K562 (cell line): Measurements from ENCODE around the gene SPTBN4. TPM values are rescaled to one million over a fixed set of nuclear protein-coding genes. Genes with fewer than 3 reads are reported as not detected.

Source experiments
- ATAC-seq: fragments of 200-7000 bp; cut with Tn5 transposase; 3 replicates; pipeline ENCODE4 v1.9.1; 2020; ENCODE audit warnings: moderate library complexity
- BruUV-seq: library from RNA; stranded (reverse); fragments of 400-500 nt; replicated peaks from 2 replicates; lab custom pipeline; 2021; lab: Mats Ljungman, UMichigan
- CTCF ChIA-PET: fragments of 300-600 bp; formaldehyde crosslinking; extraction: SDS; loops from one replicate; lab custom pipeline; 2021; ENCODE audit warnings: low intra/inter-chr PET ratio; lab: Yijun Ruan, JAX
- POLR2A ChIA-PET: fragments of 300-600, 350-650 bp; sonication (Branson Sonifier 250); formaldehyde crosslinking; extraction: SDS; loops from one replicate; lab custom pipeline; 2021; ENCODE audit warnings: antibody characterized with exemption, inconsistent platforms; lab: Yijun Ruan, JAX
- DNase-seq, 4 experiments: peaks; one replicate each; pipeline versions ENCODE4 v3.0.0 to v3.0.0-alpha.2; 2011 to 2018; ENCODE audit warnings: low spot score in 3 of 4, mixed read lengths in 3 of 4; ENCODE audit errors: extremely low read depth in 1 of 4
- FAIRE-seq: peaks from 2 replicates; lab custom pipeline; 2011; peaks lifted over from hg19 to GRCh38; lab: Jason Lieb, UNC
- H2AFZ ChIP-seq: 2 replicates; pipeline ENCODE4 v1.6.0; 2011; ENCODE audit warnings: low read depth, low read length, control low read depth, inconsistent platforms
- H3K27ac ChIP-seq: fragments of 200-600 bp; 3 replicates; pipeline ENCODE4 v1.8.0; 2011; ENCODE audit warnings: low read depth, mild to moderate bottlenecking, control low read depth, inconsistent platforms, low read length, moderate library complexity, mixed read lengths; ENCODE audit errors: extremely low read depth
- H3K27me3 ChIP-seq, 2 experiments: fragments of 300-600 bp in 1 of 2; 2 replicates in 1 of 2; 3 replicates in 1 of 2; pipeline versions ENCODE4 v1.6.0 to v1.8.0; 2011; ENCODE audit warnings: inconsistent platforms in 2 of 2, low read length in 2 of 2, mild to moderate bottlenecking in 1 of 2, mixed read lengths in 1 of 2, moderate library complexity in 1 of 2; ENCODE audit not compliant: control insufficient read depth in 2 of 2, insufficient read depth in 2 of 2
- H3K36me3 ChIP-seq: fragments of 300-600 bp; 3 replicates; pipeline ENCODE4 v1.8.0; 2011; ENCODE audit warnings: mild to moderate bottlenecking, low read length, inconsistent platforms; ENCODE audit not compliant: control insufficient read depth, insufficient read depth
- H3K4me1 ChIP-seq, 2 experiments: fragments of 200-600 bp in 1 of 2; replicated peaks in 1 of 2; 2 replicates in 1 of 2; 3 replicates in 1 of 2; pipeline versions ENCODE4 v1.5.1 to v1.8.0; 2011; ENCODE audit warnings: inconsistent platforms in 2 of 2, low read length in 2 of 2, mild to moderate bottlenecking in 1 of 2, mixed read lengths in 1 of 2, moderate library complexity in 1 of 2; ENCODE audit not compliant: control insufficient read depth in 2 of 2, insufficient read depth in 2 of 2
- H3K4me2 ChIP-seq: 2 replicates; pipeline ENCODE4 v1.6.1; 2011; ENCODE audit warnings: low read length, control low read depth, inconsistent platforms, mixed read lengths; ENCODE audit not compliant: insufficient read depth
- H3K4me3 ChIP-seq: fragments of 200-600 bp; sonication (generic), shearing (Covaris generic); 2 replicates; pipeline ENCODE4 v1.5.1; 2016; ENCODE audit warnings: control low read depth, inconsistent platforms
- H3K79me2 ChIP-seq: fragments of 200-600 bp; 3 replicates; pipeline ENCODE4 v1.8.0; 2011; ENCODE audit warnings: low read length, inconsistent platforms; ENCODE audit not compliant: control insufficient read depth, insufficient read depth
- H3K9ac ChIP-seq, 2 experiments: 2 replicates each; pipeline versions ENCODE4 v1.6.0 to v1.6.1; 2011; ENCODE audit warnings: low read depth in 2 of 2, low read length in 2 of 2, control low read depth in 1 of 2, inconsistent platforms in 1 of 2, mild to moderate bottlenecking in 1 of 2, mixed read lengths in 1 of 2; ENCODE audit not compliant: insufficient read depth in 1 of 2
- H3K9me1 ChIP-seq: one replicate; pipeline ENCODE4 v1.6.0; 2011; ENCODE audit warnings: inconsistent platforms, mild to moderate bottlenecking, low read length, moderate library complexity; ENCODE audit not compliant: control insufficient read depth, insufficient read depth
- H3K9me3 ChIP-seq: replicated peaks from 2 replicates; pipeline ENCODE4 v1.5.1; 2011; ENCODE audit warnings: low read depth, low read length, inconsistent platforms; ENCODE audit not compliant: control insufficient read depth, insufficient read depth
- H4K20me1 ChIP-seq: replicated peaks from 2 replicates; pipeline ENCODE4 v1.6.1; 2011; ENCODE audit warnings: low read length, inconsistent platforms, mixed read lengths; ENCODE audit not compliant: control insufficient read depth, insufficient read depth
- BCOR ChIP-seq: fragments of 450-650 bp; IDR thresholded peaks from 2 replicates; pipeline ENCODE4 v1.6.1; 2016
- BMI1 ChIP-seq: fragments of 150-350 bp; IDR thresholded peaks from 2 replicates; pipeline ENCODE4 v1.6.1; 2014; ENCODE audit warnings: low read length
- E2F3 ChIP-seq: fragments of 250-450 bp; sonication (Bioruptor Pico); IDR thresholded peaks from 2 replicates; pipeline ENCODE4 v1.4.0; 2020; ENCODE audit warnings: mild to moderate bottlenecking
- EZH2 ChIP-seq: IDR thresholded peaks from 2 replicates; pipeline ENCODE4 v1.6.1; 2012; ENCODE audit warnings: low read depth, mild to moderate bottlenecking, inconsistent platforms, low read length, borderline replicate concordance
- GABPB2 ChIP-seq: fragments of 250-450 bp; sonication (Bioruptor Pico); conservative IDR thresholded peaks from 2 replicates; pipeline ENCODE4 v1.5.1; 2021; ENCODE audit warnings: mild to moderate bottlenecking
- KDM1A ChIP-seq, 2 experiments: fragments of 450-650 bp; IDR thresholded peaks; 2 replicates each; pipeline ENCODE4 v1.6.1; 2016; ENCODE audit warnings: mild to moderate bottlenecking in 2 of 2
- MEF2D ChIP-seq: conservative IDR thresholded peaks from 2 replicates; pipeline ENCODE4 v1.6.1; 2016; ENCODE audit warnings: low read depth, missing genetic modification characterization, missing compliant biosample characterization
- RB1 ChIP-seq: fragments of 450-650 bp; IDR thresholded peaks from 2 replicates; pipeline ENCODE4 v1.6.1; 2017; ENCODE audit warnings: low read depth, mild to moderate bottlenecking
- SREBF2 ChIP-seq: sonication (generic); formaldehyde crosslinking; IDR thresholded peaks from 2 replicates; pipeline ENCODE4 v1.4.0; 2020; ENCODE audit warnings: mild to moderate bottlenecking, missing genetic modification reagents
- ZNF23 ChIP-seq: fragments of 250-450 bp; sonication (Bioruptor Pico); IDR thresholded peaks from 2 replicates; pipeline ENCODE4 v1.4.0; 2020; ENCODE audit warnings: mild to moderate bottlenecking
- WGBS: fragments of 100-300 bp; shearing (Covaris generic); methylation state at CpG from one replicate; pipeline ENCODE4 v1.1.6; 2016; ENCODE audit warnings: low coverage, mixed read lengths; ENCODE audit not compliant: insufficient coverage; ENCODE audit errors: missing lambda C conversion rate; 5-methylcytosine and 5-hydroxymethylcytosine counted together
- in situ Hi-C: fragments of 300-500 bp; cut with MboI; formaldehyde crosslinking; loops from 4 replicates; pipeline ENCODE4 v1.15.0; 2018; ENCODE audit warnings: inconsistent platforms, mixed read lengths
- intact Hi-C: fragments of 100-400 bp; cut with micrococcal nuclease; formaldehyde crosslinking; loops from 2 replicates; pipeline ENCODE4 v1.14.2; 2022
- polyA plus RNA-seq, 8 experiments: library from polyadenylated mRNA; depleted of rRNA in 4 of 8; stranded (reverse) in 5 of 8; unstranded in 3 of 8; fragments of >200 nt; fragmentation: Nextera tagmentation in 2 of 8; fragmentation: Illumina TruSeq in 1 of 8; extraction: Ambion mirVana in 2 of 8; extraction: Trizol in 1 of 8; gene quantifications; 2 replicates each; pipeline versions ENCODE4 v1.2.1 to v1.2.3, GENCODE V29; 2011 to 2014; ENCODE audit warnings: inconsistent platforms in 1 of 8, missing spikeins in 1 of 8
- total RNA-seq, 7 experiments: library from RNA; depleted of rRNA in 6 of 7; stranded (reverse); fragments of >200 nt in 6 of 7; fragmentation: Illumina TruSeq in 2 of 7; extraction: Trizol in 2 of 7; gene quantifications; 2 replicates each; pipeline versions ENCODE4 v1.2.1 to v1.2.3, GENCODE V29; 2011 to 2021; ENCODE audit warnings: low replicate concordance in 1 of 7
- TF ChIP-seq, protein P1 (sequence below), 3 experiments: fragments of 200-800 bp in 1 of 3; sonication (Bioruptor generic) in 1 of 3; sonication (generic) in 1 of 3; formaldehyde crosslinking in 1 of 3; IDR thresholded peaks; 2 replicates each; pipeline versions ENCODE4 v1.6.1 to v1.8.0; 2016 to 2022; ENCODE audit warnings: mild to moderate bottlenecking in 2 of 3, missing compliant biosample characterization in 2 of 3, missing genetic modification characterization in 2 of 3, missing genetic modification reagents in 1 of 3
- TF ChIP-seq, protein P2 (sequence below): fragments of 250-450 bp; sonication (Bioruptor Pico); IDR thresholded peaks from 2 replicates; pipeline ENCODE4 v1.5.0; 2021; ENCODE audit warnings: mild to moderate bottlenecking, moderate library complexity
- TF ChIP-seq, protein P3 (sequence below): fragments of 250-450 bp; sonication (Bioruptor Pico); IDR thresholded peaks from 2 replicates; pipeline ENCODE4 v1.8.0; 2021; ENCODE audit warnings: moderate library complexity, mild to moderate bottlenecking, inconsistent platforms

Gene SPTBN4
- total and polyA plus RNA-seq, 9 of the 15 experiments (the other 6 are each of a cell fraction or from before 2014, with no cell fraction given), result 0.01 to 1.5 (median 0.86) TPM

- Histone ChIP-seq H2AFZ (no peak overlapping the region), H4K20me1 (no peaks in the 10 kb centered on the region), H3K36me3 (peaks cover 13% of the 10 kb centered on the region; the same call in 2 of the 3 replicates), H3K79me2 (peaks cover 41% of the 10 kb centered on the region), H3K27ac (peak overlapping the region; percentile 85; the same call in 1 of the 3 replicates), H3K9ac (no peak overlapping the region; a peak in 1 of 4 replicates), H3K4me2 (peak overlapping the region; percentile 84; the same call in 1 of the 2 replicates), H3K4me3 (no peak overlapping the region), H3K4me1 (peaks cover 17 to 48% of the 10 kb centered on the region in 2 experiments), H3K9me1 (no peaks in the 10 kb centered on the region), H3K27me3 (no peaks in the 10 kb centered on the region), H3K9me3 (no peaks in the 10 kb centered on the region)
- DNase-seq (no peak), ATAC-seq (no peak), FAIRE-seq (no peak)
- ChIA-PET POLR2A (interaction anchor here (0.5 to 5.7 kb wide), 8 partner anchors 8 to 114 kb away, joined by 3 to 34 read pairs (median 6); partner anchors contain the start of gene PRX), CTCF (no interaction called here)
- intact Hi-C loops, result loop anchor here (1.0 kb wide), 1 partner anchor 22 kb away; the partner anchor contains the start of gene SERTAD3
- WGBS, result 64% methylated on average over 13 of the region's 16 CpGs
- in situ Hi-C loops, result no loop called here
- BruUV-seq, result no TSS peak
- TF ChIP-seq BMI1 (no peak), MEF2D (tag) (no peak), ZNF23 (CRISPR knock-in tag) (no peak), KDM1A (IDR thresholded peaks at IDR 0.05) (peak in 1 of 2 experiments; percentile 30; a peak in 1 of 4 replicates), BCOR (0 out of 2 replicates have a peak, but pooled peaks have one; percentile 21), SREBF2 (CRISPR knock-in tag) (no peak), GABPB2 (CRISPR knock-in tag) (no peak), EZH2 (no peak), E2F3 (no peak), RB1 (no peak)
- TF ChIP-seq, protein P1, sequence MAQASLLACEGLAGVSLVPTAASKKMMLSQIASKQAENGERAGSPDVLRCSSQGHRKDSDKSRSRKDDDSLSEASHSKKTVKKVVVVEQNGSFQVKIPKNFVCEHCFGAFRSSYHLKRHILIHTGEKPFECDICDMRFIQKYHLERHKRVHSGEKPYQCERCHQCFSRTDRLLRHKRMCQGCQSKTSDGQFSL (CRISPR knock-in tag; IDR thresholded peaks at IDR 0.05), result no peak
- TF ChIP-seq, protein P1 (tag; IDR thresholded peaks at IDR 0.05), result no peak
- TF ChIP-seq, protein P2, sequence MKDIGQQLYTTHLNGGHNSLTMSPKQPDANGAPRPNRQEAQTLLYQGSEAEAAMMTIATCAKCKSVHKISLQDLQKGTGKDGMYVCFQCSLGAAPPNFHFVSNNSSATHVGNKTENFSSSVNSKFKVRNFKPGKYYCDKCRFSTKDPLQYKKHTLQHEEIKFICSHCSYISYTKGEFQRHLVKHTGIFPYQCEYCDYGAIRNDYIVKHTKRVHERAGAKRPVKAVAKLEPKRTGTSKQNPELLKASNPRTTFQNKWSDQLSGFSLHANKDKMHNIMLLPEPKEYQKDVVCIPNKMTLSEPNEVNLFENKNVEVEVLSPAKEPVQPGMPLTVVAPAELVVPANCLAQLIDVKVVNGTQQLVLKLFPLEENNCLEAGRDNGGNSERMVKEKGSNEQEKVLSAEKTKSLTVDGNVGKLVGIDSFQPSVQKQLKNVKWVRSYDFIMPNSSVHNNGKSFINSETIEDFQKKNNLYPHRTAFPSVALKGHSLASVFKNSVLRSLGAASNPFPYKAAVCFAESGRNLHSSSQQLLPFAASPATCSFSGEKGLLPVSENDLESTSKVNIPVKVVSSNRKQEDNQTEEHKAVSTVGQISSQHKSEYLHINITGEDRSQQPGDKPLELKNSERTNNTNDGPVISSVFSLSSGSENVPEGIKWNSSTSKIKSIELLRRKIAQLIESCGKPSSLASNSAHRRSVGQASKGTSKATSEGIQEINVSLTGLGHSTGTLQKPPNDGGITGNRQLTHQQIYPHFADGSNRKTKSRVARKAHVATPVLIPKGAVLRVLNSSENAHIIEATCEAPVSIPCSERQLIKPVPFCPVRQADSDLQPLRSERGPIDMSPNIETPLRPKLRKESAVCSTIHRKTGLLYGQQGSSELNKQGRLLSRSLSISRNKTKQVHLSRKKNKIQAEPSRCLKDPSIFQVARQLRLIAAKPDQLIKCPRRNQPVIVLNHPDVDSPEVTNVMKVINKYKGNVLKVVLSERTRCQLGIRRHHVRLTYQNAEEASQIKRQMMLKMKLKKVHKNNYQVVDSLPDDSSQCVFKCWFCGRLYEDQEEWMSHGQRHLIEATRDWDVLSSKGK (CRISPR knock-in tag), result no peak
- TF ChIP-seq, protein P3, sequence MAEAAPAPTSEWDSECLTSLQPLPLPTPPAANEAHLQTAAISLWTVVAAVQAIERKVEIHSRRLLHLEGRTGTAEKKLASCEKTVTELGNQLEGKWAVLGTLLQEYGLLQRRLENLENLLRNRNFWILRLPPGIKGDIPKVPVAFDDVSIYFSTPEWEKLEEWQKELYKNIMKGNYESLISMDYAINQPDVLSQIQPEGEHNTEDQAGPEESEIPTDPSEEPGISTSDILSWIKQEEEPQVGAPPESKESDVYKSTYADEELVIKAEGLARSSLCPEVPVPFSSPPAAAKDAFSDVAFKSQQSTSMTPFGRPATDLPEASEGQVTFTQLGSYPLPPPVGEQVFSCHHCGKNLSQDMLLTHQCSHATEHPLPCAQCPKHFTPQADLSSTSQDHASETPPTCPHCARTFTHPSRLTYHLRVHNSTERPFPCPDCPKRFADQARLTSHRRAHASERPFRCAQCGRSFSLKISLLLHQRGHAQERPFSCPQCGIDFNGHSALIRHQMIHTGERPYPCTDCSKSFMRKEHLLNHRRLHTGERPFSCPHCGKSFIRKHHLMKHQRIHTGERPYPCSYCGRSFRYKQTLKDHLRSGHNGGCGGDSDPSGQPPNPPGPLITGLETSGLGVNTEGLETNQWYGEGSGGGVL, result no peak
Measured at GRCh38 chr19:40421993-40422747, 44.6 kb upstream of the SPTBN4 start.
